ENCODE measurements around the gene ABHD2.

DNA sequence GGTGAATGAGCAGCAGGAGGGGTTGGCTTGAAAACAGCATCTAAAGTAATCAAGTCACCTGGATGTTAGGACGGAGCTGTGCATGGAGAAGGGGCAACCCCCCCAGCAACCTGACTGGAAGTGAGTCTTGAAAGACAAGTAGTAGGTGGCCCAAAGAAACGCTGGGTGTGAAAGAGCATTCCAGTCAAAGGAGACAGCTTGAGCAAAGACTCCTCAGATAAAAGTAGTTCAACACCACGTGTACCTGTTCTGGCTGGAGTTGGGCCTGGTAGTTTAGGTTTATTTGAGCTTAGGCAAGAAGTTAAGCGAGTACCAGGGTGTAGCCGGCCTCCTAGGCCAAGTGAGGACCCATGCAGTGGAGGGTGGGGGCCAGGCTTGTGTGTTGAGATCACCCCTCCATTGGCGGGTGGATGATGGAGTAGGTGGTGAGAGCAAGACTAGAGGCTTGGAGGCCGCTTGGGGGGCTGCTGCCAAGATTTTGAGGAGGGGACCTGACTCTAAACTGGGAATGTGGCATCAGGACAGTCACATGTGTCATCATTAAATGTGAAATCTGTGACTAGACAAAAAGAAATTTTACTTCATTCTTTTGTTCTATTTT is 61.3 kb downstream of the ABHD2 start:
- TF ChIP-seq, protein P1, sequence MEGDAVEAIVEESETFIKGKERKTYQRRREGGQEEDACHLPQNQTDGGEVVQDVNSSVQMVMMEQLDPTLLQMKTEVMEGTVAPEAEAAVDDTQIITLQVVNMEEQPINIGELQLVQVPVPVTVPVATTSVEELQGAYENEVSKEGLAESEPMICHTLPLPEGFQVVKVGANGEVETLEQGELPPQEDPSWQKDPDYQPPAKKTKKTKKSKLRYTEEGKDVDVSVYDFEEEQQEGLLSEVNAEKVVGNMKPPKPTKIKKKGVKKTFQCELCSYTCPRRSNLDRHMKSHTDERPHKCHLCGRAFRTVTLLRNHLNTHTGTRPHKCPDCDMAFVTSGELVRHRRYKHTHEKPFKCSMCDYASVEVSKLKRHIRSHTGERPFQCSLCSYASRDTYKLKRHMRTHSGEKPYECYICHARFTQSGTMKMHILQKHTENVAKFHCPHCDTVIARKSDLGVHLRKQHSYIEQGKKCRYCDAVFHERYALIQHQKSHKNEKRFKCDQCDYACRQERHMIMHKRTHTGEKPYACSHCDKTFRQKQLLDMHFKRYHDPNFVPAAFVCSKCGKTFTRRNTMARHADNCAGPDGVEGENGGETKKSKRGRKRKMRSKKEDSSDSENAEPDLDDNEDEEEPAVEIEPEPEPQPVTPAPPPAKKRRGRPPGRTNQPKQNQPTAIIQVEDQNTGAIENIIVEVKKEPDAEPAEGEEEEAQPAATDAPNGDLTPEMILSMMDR (IDR thresholded peaks at IDR 0.05): no peak
- no peak for TF ChIP-seq POLR2A (IDR thresholded peaks at IDR 0.05)
